Glutamatergic neuron (in vitro differentiated cells): ENCODE results near the gene CCDC92B. TPM values are rescaled to one million over a fixed set of nuclear protein-coding genes. Genes with fewer than 3 reads are reported as not detected.

ENCODE experiments used
- DNase-seq: peaks from one replicate; pipeline ENCODE4 v3.0.0; 2022
- H3K27ac Mint-ChIP-seq: one replicate; pipeline ENCODE4 v1.8.0; 2020; ENCODE audit warnings: mild to moderate bottlenecking, mixed read lengths, inconsistent platforms; ENCODE audit not compliant: unreplicated experiment
- H3K27me3 Mint-ChIP-seq: one replicate; pipeline ENCODE4 v1.8.0; 2020; ENCODE audit warnings: mild to moderate bottlenecking, moderate library complexity, mixed read lengths, inconsistent platforms; ENCODE audit not compliant: unreplicated experiment
- H3K36me3 Mint-ChIP-seq: one replicate; pipeline ENCODE4 v1.8.0; 2020; ENCODE audit warnings: mild to moderate bottlenecking, mixed read lengths, inconsistent platforms; ENCODE audit not compliant: unreplicated experiment
- H3K4me1 Mint-ChIP-seq: one replicate; pipeline ENCODE4 v1.8.0; 2020; ENCODE audit warnings: mild to moderate bottlenecking, low read depth, mixed read lengths, inconsistent platforms; ENCODE audit not compliant: unreplicated experiment
- H3K4me3 Mint-ChIP-seq: one replicate; pipeline ENCODE4 v1.8.0; 2020; ENCODE audit warnings: mild to moderate bottlenecking, mixed read lengths, inconsistent platforms; ENCODE audit not compliant: unreplicated experiment
- H3K9me3 Mint-ChIP-seq: one replicate; pipeline ENCODE4 v1.8.0; 2020; ENCODE audit warnings: mild to moderate bottlenecking, moderate library complexity, mixed read lengths, inconsistent platforms; ENCODE audit not compliant: unreplicated experiment
- CTCF ChIP-seq: fragments of 200-600 bp; sonication (generic); IDR thresholded peaks from one replicate; pipeline ENCODE4 v1.5.0; 2021; ENCODE audit not compliant: partially characterized antibody, unreplicated experiment
- total RNA-seq: library from RNA; stranded (reverse); fragmentation: NEBNext Ultra II Directional; extraction: Animal tissue kit (Norgen Biotek cat#: 25700); gene quantifications from one replicate; pipeline ENCODE4 v1.2.1, GENCODE V29; 2021; ENCODE audit not compliant: unreplicated experiment

Gene CCDC92B
- total RNA-seq, 1 donor from 2014 or later, result 19.0 TPM

- Mint-ChIP-seq H3K27ac (no peak overlapping the region), H3K4me3 (no peak overlapping the region), H3K9me3 (peaks cover 8% of the 10 kb centered on the region), H3K4me1 (no peaks in the 10 kb centered on the region), H3K27me3 (peaks cover under 1% of the 10 kb centered on the region), H3K36me3 (no peaks in the 10 kb centered on the region)
- DNase-seq, result peak; percentile 20
- TF ChIP-seq CTCF, result no peak
Measured at GRCh38 chr17:2695961-2696760, 53.3 kb downstream of the CCDC92B start.

DNA sequence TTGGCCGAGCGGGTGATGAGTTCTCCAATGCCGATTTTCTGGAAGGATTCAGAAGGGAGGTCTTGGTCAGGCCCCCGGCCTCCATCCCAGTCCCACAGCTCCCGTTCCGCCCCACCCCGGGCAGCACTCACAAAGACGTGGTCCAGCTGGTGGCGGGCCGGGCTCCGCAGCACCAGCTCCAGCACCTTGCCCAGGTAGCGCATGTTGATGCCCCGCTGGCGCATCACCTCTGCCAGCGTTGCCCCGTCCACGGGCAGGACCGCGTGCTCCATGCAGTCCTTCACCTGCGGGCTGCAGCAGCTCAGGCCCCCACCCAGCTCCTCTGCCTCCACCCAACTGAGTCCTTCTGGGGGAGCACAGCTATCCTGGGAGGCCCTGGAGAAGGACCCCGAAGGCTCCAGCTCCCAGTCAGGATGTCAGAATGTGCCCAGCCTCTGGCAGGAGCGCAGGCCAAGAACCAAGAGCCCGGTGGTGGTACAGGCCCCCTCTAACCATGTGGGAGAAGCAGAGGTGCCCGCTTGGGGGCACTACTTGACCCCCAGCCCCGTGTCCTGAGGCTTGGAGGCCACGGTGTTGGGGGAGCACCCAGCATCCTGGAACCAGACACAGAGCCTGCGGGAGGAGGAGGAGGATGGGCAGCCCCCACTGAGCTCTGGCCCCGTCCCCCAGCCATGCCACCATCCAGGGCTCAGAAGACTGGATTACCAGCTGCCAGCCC lies 54.0 kb downstream of the CCDC92B start:
- H3K4me1 Mint-ChIP-seq, result no peaks in the 10 kb centered on the region
- H3K4me3 Mint-ChIP-seq, result no peak overlapping the region
- H3K9me3 Mint-ChIP-seq, result peaks cover 9% of the 10 kb centered on the region
- DNase-seq, result peak; percentile 13
- no peak for TF ChIP-seq CTCF
- H3K27me3 Mint-ChIP-seq, result peaks cover 3% of the 10 kb centered on the region
- no peaks in the 10 kb centered on the region for H3K36me3 Mint-ChIP-seq
- H3K27ac Mint-ChIP-seq, result no peak overlapping the region

- Mint-ChIP-seq H3K4me1 (no peaks in the 10 kb centered on the region), H3K4me3 (no peak overlapping the region), H3K9me3 (peaks cover 13% of the 10 kb centered on the region), H3K27ac (no peak overlapping the region), H3K27me3 (peaks cover 3% of the 10 kb centered on the region), H3K36me3 (no peaks in the 10 kb centered on the region)
- no peak for TF ChIP-seq CTCF
- DNase-seq, result peak; percentile 27
Measured at GRCh38 chr17:2694381-2695242, 54.8 kb downstream of the CCDC92B start.

GRCh38 chr17:2693561-2694380 lies 55.7 kb downstream of the CCDC92B start:
- Mint-ChIP-seq H3K27ac (no peak overlapping the region), H3K36me3 (no peaks in the 10 kb centered on the region), H3K4me1 (peaks cover 7% of the 10 kb centered on the region), H3K27me3 (peaks cover 9% of the 10 kb centered on the region), H3K9me3 (peaks cover 19% of the 10 kb centered on the region), H3K4me3 (no peak overlapping the region)
- DNase-seq, result peak; percentile 9
- no peak for TF ChIP-seq CTCF
